Activated T-helper 1 cell treated with anti-CD3 and anti-CD28 coated beads, Interleukin-2, amount 50 U/mL, for 16 hours (primary cell): ENCODE measurements around the gene INPP5D.
"Not testable (repeated sequence)": the region's sequence is repeated elsewhere in the genome, so short reads cannot be mapped to it uniquely, and the experiment has no call there.

Experiments used
- DNase-seq, 2 donors: peaks; one replicate each; pipeline ENCODE4 v3.0.0-alpha.2; 2020; ENCODE audit warnings: low read depth in 1 of 2, low spot score in 1 of 2

Gene INPP5D

GRCh38 chr2:233168919-233169318, 108.8 kb downstream of the INPP5D start:
- DNase-seq = no peak

GRCh38 chr2:233171344-233171743, 111.2 kb downstream of the INPP5D start:
- DNase-seq = no peak

GRCh38 chr2:233173115-233173514, 113.0 kb downstream of the INPP5D start:
- DNase-seq = no peak

- no peak for DNase-seq
Measured at GRCh38 chr2:233174137-233174536, 114.0 kb downstream of the INPP5D start.

GRCh38 chr2:233178994-233179847, 119.1 kb downstream of the INPP5D start:
- no peak for DNase-seq

- no peak for DNase-seq
Measured at GRCh38 chr2:233179848-233180366, 119.8 kb downstream of the INPP5D start.

GRCh38 chr2:233183869-233184418, 123.8 kb downstream of the INPP5D start:
- no peak for DNase-seq

GRCh38 chr2:233184669-233185068, 124.5 kb downstream of the INPP5D start:
- DNase-seq = no peak

- DNase-seq = no peak
Measured at GRCh38 chr2:233185330-233185729, 125.2 kb downstream of the INPP5D start.

- DNase-seq = no peak
Measured at GRCh38 chr2:233185963-233186362, 125.8 kb downstream of the INPP5D start.

- DNase-seq = no peak
Measured at GRCh38 chr2:233186851-233187250, 126.7 kb downstream of the INPP5D start.

GRCh38 chr2:233189025-233189424, 128.9 kb downstream of the INPP5D start:
- no peak for DNase-seq

- DNase-seq = not testable (repeated sequence)
Measured at GRCh38 chr2:233191016-233191415, 130.9 kb downstream of the INPP5D start.

GRCh38 chr2:233193738-233194137, 133.6 kb downstream of the INPP5D start:
- DNase-seq = no peak

- no peak for DNase-seq
Measured at GRCh38 chr2:233195027-233195426, 134.9 kb downstream of the INPP5D start.

GRCh38 chr2:233197022-233197421, 136.9 kb downstream of the INPP5D start:
- DNase-seq = no peak

- no peak for DNase-seq
Measured at GRCh38 chr2:233198026-233198425, 137.9 kb downstream of the INPP5D start.

- DNase-seq = no peak
Measured at GRCh38 chr2:233199870-233200269, 139.7 kb downstream of the INPP5D start.

GRCh38 chr2:233200790-233201189, 140.6 kb downstream of the INPP5D start:
- not testable (repeated sequence) for DNase-seq

- DNase-seq = no peak
Measured at GRCh38 chr2:233201258-233202013, 141.3 kb downstream of the INPP5D start.

- DNase-seq = no peak
Measured at GRCh38 chr2:233202531-233202944, 142.4 kb downstream of the INPP5D start.

- DNase-seq = no peak
Measured at GRCh38 chr2:233203060-233203459, 142.9 kb downstream of the INPP5D start.
